ENCODE results near the gene CCR9. TPM values are rescaled to one million over a fixed set of nuclear protein-coding genes. Genes with fewer than 3 reads are reported as not detected.

CCR9 gene
- total RNA-seq, 1 experiment from 2014 or later, result not detected

DNA sequence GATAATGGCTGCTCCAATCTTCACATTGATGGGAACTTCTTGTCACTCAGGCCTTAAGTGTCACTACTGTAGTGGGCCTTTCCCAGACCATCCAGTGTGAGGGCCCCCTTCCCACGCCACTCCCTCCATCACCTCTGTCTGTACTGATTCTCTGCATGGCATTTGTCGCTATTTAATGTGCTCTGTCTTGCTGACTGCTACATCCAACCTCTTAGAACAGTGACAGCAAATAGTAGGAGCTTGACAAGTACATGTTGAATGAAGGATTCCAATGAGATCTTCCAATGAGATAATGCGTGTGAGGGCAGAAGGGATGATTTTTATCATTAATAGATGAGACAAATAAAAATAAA, 5.6 kb upstream of the CCR9 start:
- TF ChIP-seq CTCF (conservative IDR thresholded peaks at IDR 0.05; ENCODE audit: low read depth, low read length), result no peak
- TF ChIP-seq EZH2 (IDR thresholded peaks at IDR 0.05; ENCODE audit: borderline replicate concordance, low read depth, low read length, poor library complexity, severe bottlenecking), result no peak
- POLR2A ChIA-PET (ENCODE audit: low non-redundant PET), result no interaction called here
- H3K9me3 ChIP-seq (ENCODE audit: low read depth, low read length, poor library complexity, severe bottlenecking), result no peaks in the 10 kb centered on the region
- no TSS peak for BruUV-seq (replicated peaks)
- no peak overlapping the region for H3K27ac ChIP-seq (ENCODE audit: low read depth, low read length, poor library complexity, severe bottlenecking)
- CTCF ChIA-PET, result no interaction called here
- no peaks in the 10 kb centered on the region for H3K4me1 ChIP-seq (ENCODE audit: insufficient read depth, low read length, poor library complexity, severe bottlenecking)
- H3K4me3 ChIP-seq (ENCODE audit: low read depth, low read length, poor library complexity, severe bottlenecking), result no peak overlapping the region
- no peaks in the 10 kb centered on the region for H3K36me3 ChIP-seq (ENCODE audit: insufficient read depth, low read length, poor library complexity, severe bottlenecking)
- intact Hi-C loops (cut with micrococcal nuclease; ENCODE audit: unreplicated experiment), result no loop called here
- H3K27me3 ChIP-seq (replicated peaks; ENCODE audit: insufficient read depth, low read depth, low read length, poor library complexity), result no peaks in the 10 kb centered on the region
- no peak for DNase-seq (ENCODE audit: low spot score)

GRCh38 chr3:45881078-45882022, 5.0 kb upstream of the CCR9 start:
- Histone ChIP-seq H3K36me3 (ENCODE audit: insufficient read depth, low read length, poor library complexity, severe bottlenecking) (no peaks in the 10 kb centered on the region), H3K27me3 (replicated peaks; ENCODE audit: insufficient read depth, low read depth, low read length, poor library complexity) (no peaks in the 10 kb centered on the region), H3K4me3 (ENCODE audit: low read depth, low read length, poor library complexity, severe bottlenecking) (no peak overlapping the region), H3K9me3 (ENCODE audit: low read depth, low read length, poor library complexity, severe bottlenecking) (no peaks in the 10 kb centered on the region), H3K4me1 (ENCODE audit: insufficient read depth, low read length, poor library complexity, severe bottlenecking) (no peaks in the 10 kb centered on the region), H3K27ac (ENCODE audit: low read depth, low read length, poor library complexity, severe bottlenecking) (no peak overlapping the region)
- no peak for DNase-seq (ENCODE audit: low spot score)
- POLR2A ChIA-PET (ENCODE audit: low non-redundant PET), result no interaction called here
- TF ChIP-seq CTCF (conservative IDR thresholded peaks at IDR 0.05; ENCODE audit: low read depth, low read length), result no peak
- BruUV-seq (replicated peaks), result no TSS peak
- CTCF ChIA-PET, result no interaction called here
- intact Hi-C loops (cut with micrococcal nuclease; ENCODE audit: unreplicated experiment), result no loop called here

- Histone ChIP-seq H3K4me3 (ENCODE audit: low read depth, low read length, poor library complexity, severe bottlenecking) (no peak overlapping the region), H3K27me3 (replicated peaks; ENCODE audit: insufficient read depth, low read depth, low read length, poor library complexity) (no peaks in the 10 kb centered on the region), H3K9me3 (ENCODE audit: low read depth, low read length, poor library complexity, severe bottlenecking) (no peaks in the 10 kb centered on the region), H3K4me1 (ENCODE audit: insufficient read depth, low read length, poor library complexity, severe bottlenecking) (no peaks in the 10 kb centered on the region), H3K27ac (ENCODE audit: low read depth, low read length, poor library complexity, severe bottlenecking) (no peak overlapping the region), H3K36me3 (ENCODE audit: insufficient read depth, low read length, poor library complexity, severe bottlenecking) (no peaks in the 10 kb centered on the region)
- DNase-seq (ENCODE audit: low spot score), result no peak
- intact Hi-C loops (cut with micrococcal nuclease; ENCODE audit: unreplicated experiment), result no loop called here
- ChIA-PET CTCF (no interaction called here), POLR2A (ENCODE audit: low non-redundant PET) (no interaction called here)
- TF ChIP-seq EZH2 (IDR thresholded peaks at IDR 0.05; ENCODE audit: borderline replicate concordance, low read depth, low read length, poor library complexity, severe bottlenecking), result no peak
- no peak for TF ChIP-seq CTCF (conservative IDR thresholded peaks at IDR 0.05; ENCODE audit: low read depth, low read length)
- BruUV-seq (replicated peaks), result no TSS peak
Observed at GRCh38 chr3:45884368-45885201, 1.8 kb upstream of the CCR9 start.

Measured in A673 (cell line).